HEK293 (cell line): ENCODE measurements around the gene FGF12.

ENCODE experiments used
- BCL6B ChIP-seq: fragments of 450-650 bp; formaldehyde crosslinking; IDR thresholded peaks from 2 replicates; pipeline ENCODE4 v1.5.1; 2017; ENCODE audit warnings: missing biosample characterization, missing genetic modification characterization
- GLI2 ChIP-seq: fragments of 450-650 bp; formaldehyde crosslinking; IDR thresholded peaks from 2 replicates; pipeline ENCODE4; 2017; ENCODE audit warnings: missing biosample characterization, missing genetic modification characterization, low read depth, borderline replicate concordance
- KLF16 ChIP-seq: fragments of 450-650 bp; formaldehyde crosslinking; IDR thresholded peaks from 2 replicates; pipeline ENCODE4 v1.5.1; 2017; ENCODE audit warnings: missing biosample characterization, missing genetic modification characterization
- KLF9 ChIP-seq: fragments of 450-650 bp; formaldehyde crosslinking; IDR thresholded peaks from 2 replicates; pipeline ENCODE4 v1.5.1; 2016; ENCODE audit warnings: missing biosample characterization, missing genetic modification characterization, low read depth
- MEIS1 ChIP-seq: sonication (generic); formaldehyde crosslinking; IDR thresholded peaks from 2 replicates; pipeline ENCODE4 v1.8.1; 2022; ENCODE audit warnings: missing genetic modification reagents, mild to moderate bottlenecking, borderline replicate concordance
- OSR2 ChIP-seq: fragments of 450-650 bp; formaldehyde crosslinking; IDR thresholded peaks from 2 replicates; pipeline ENCODE4 v1.5.1; 2016; ENCODE audit warnings: missing biosample characterization, missing genetic modification characterization
- OVOL3 ChIP-seq: fragments of 450-650 bp; formaldehyde crosslinking; IDR thresholded peaks from 2 replicates; pipeline ENCODE4 v1.5.1; 2016; ENCODE audit warnings: missing biosample characterization, missing genetic modification characterization
- PRDM1 ChIP-seq: fragments of 450-650 bp; formaldehyde crosslinking; IDR thresholded peaks from 2 replicates; pipeline ENCODE4; 2016; ENCODE audit warnings: missing biosample characterization, missing genetic modification characterization
- RBAK ChIP-seq: fragments of 450-650 bp; formaldehyde crosslinking; IDR thresholded peaks from 2 replicates; pipeline ENCODE4 v1.5.1; 2016; ENCODE audit warnings: missing biosample characterization, missing genetic modification characterization
- SP3 ChIP-seq: fragments of 450-650 bp; formaldehyde crosslinking; IDR thresholded peaks from 2 replicates; pipeline ENCODE4 v1.5.1; 2016; ENCODE audit warnings: missing biosample characterization, missing genetic modification characterization
- ZBTB26 ChIP-seq: fragments of 450-650 bp; formaldehyde crosslinking; optimal IDR thresholded peaks from 2 replicates; pipeline ENCODE3; 2016; ENCODE audit warnings: missing biosample characterization, mild to moderate bottlenecking, missing genetic modification characterization
- ZBTB44 ChIP-seq: fragments of 450-650 bp; IDR thresholded peaks from 2 replicates; pipeline ENCODE4 v1.5.1; 2018; ENCODE audit warnings: missing biosample characterization, mild to moderate bottlenecking, missing genetic modification characterization
- ZNF112 ChIP-seq: fragments of 450-650 bp; formaldehyde crosslinking; IDR thresholded peaks from 2 replicates; pipeline ENCODE4 v1.5.0; 2017; ENCODE audit warnings: missing biosample characterization, missing genetic modification characterization
- ZNF175 ChIP-seq: fragments of 450-650 bp; formaldehyde crosslinking; IDR thresholded peaks from 2 replicates; pipeline ENCODE4 v1.5.1; 2016; ENCODE audit warnings: missing biosample characterization, missing genetic modification characterization
- ZNF26 ChIP-seq: fragments of 450-650 bp; formaldehyde crosslinking; IDR thresholded peaks from 2 replicates; pipeline ENCODE4 v1.5.1; 2016; ENCODE audit warnings: missing biosample characterization, missing genetic modification characterization
- ZNF266 ChIP-seq: fragments of 450-650 bp; formaldehyde crosslinking; IDR thresholded peaks from 2 replicates; pipeline ENCODE4 v1.5.1; 2016; ENCODE audit warnings: missing biosample characterization, missing genetic modification characterization, low read depth
- ZNF302 ChIP-seq: fragments of 450-650 bp; formaldehyde crosslinking; IDR thresholded peaks from 2 replicates; pipeline ENCODE4 v1.5.1; 2016; ENCODE audit warnings: missing biosample characterization, missing genetic modification characterization, low read depth
- ZNF324 ChIP-seq: fragments of 450-650 bp; formaldehyde crosslinking; IDR thresholded peaks from 2 replicates; pipeline ENCODE4 v1.5.1; 2016; ENCODE audit warnings: missing biosample characterization, missing genetic modification characterization
- ZNF394 ChIP-seq: fragments of 450-650 bp; formaldehyde crosslinking; IDR thresholded peaks from 2 replicates; pipeline ENCODE4 v1.5.1; 2016; ENCODE audit warnings: missing biosample characterization, missing genetic modification characterization, mild to moderate bottlenecking, moderate library complexity, borderline replicate concordance
- ZNF510 ChIP-seq: fragments of 450-650 bp; formaldehyde crosslinking; IDR thresholded peaks from 2 replicates; pipeline ENCODE4 v1.5.1; 2018; ENCODE audit warnings: mild to moderate bottlenecking, missing genetic modification characterization, missing biosample characterization; ENCODE audit not compliant: insufficient replicate concordance
- ZNF514 ChIP-seq: fragments of 450-650 bp; formaldehyde crosslinking; IDR thresholded peaks from 2 replicates; pipeline ENCODE4 v1.5.1; 2016; ENCODE audit warnings: missing biosample characterization, missing genetic modification characterization
- ZNF518A ChIP-seq: fragments of 450-650 bp; formaldehyde crosslinking; conservative IDR thresholded peaks from 2 replicates; pipeline ENCODE4 v1.5.1; 2016; ENCODE audit warnings: low read depth, missing biosample characterization, missing genetic modification characterization
- ZNF558 ChIP-seq: fragments of 450-650 bp; formaldehyde crosslinking; IDR thresholded peaks from 2 replicates; pipeline ENCODE4 v1.5.1; 2016; ENCODE audit warnings: missing biosample characterization, missing genetic modification characterization
- ZNF664 ChIP-seq: fragments of 450-650 bp; formaldehyde crosslinking; IDR thresholded peaks from 2 replicates; pipeline ENCODE4 v1.5.1; 2016; ENCODE audit warnings: missing biosample characterization, missing genetic modification characterization
- ZNF692 ChIP-seq: fragments of 450-650 bp; formaldehyde crosslinking; IDR thresholded peaks from 2 replicates; pipeline ENCODE4 v1.5.1; 2016; ENCODE audit warnings: missing biosample characterization, missing genetic modification characterization
- ZNF701 ChIP-seq: fragments of 450-650 bp; formaldehyde crosslinking; IDR thresholded peaks from 2 replicates; pipeline ENCODE4 v1.5.1; 2016; ENCODE audit warnings: missing biosample characterization, missing genetic modification characterization
- ZNF843 ChIP-seq: fragments of 450-650 bp; formaldehyde crosslinking; IDR thresholded peaks from 2 replicates; pipeline ENCODE4 v1.5.1; 2016; ENCODE audit warnings: missing biosample characterization, missing genetic modification characterization
- ZSCAN16 ChIP-seq: fragments of 450-650 bp; formaldehyde crosslinking; IDR thresholded peaks from 2 replicates; pipeline ENCODE4 v1.5.1; 2016; ENCODE audit warnings: missing biosample characterization, missing genetic modification characterization
- ZSCAN30 ChIP-seq: fragments of 450-650 bp; IDR thresholded peaks from 2 replicates; pipeline ENCODE4 v1.5.1; 2018; ENCODE audit warnings: missing biosample characterization, mild to moderate bottlenecking, missing genetic modification characterization, moderate library complexity

FGF12 gene

GRCh38 chr3:192409201-192409837, 318.0 kb downstream of the FGF12 start (continued):
- TF ChIP-seq ZNF518A (tag by site-specific recombination), result no peak
- no peak for TF ChIP-seq KLF16
- TF ChIP-seq ZNF692 (tag by site-specific recombination), result 0 out of 2 replicates have a peak, but pooled peaks have one; percentile 16
- no peak for TF ChIP-seq ZNF394 (tag by site-specific recombination)
- TF ChIP-seq ZNF266 (tag by site-specific recombination), result no peak
- TF ChIP-seq ZBTB26, result peak; percentile 98
- no peak for TF ChIP-seq BCL6B (tag by site-specific recombination)
- TF ChIP-seq ZNF510 (tag by site-specific recombination), result no peak
- no peak for TF ChIP-seq MEIS1
- TF ChIP-seq SP3 (tag by site-specific recombination), result no peak
- TF ChIP-seq ZNF175, result no peak
- TF ChIP-seq ZNF514 (tag by site-specific recombination), result no peak
- TF ChIP-seq PRDM1 (tag by site-specific recombination), result no peak
- no peak for TF ChIP-seq ZNF324 (tag by site-specific recombination)
- TF ChIP-seq OVOL3 (tag by site-specific recombination), result no peak
- no peak for TF ChIP-seq ZNF112 (tag by site-specific recombination)
- TF ChIP-seq OSR2 (tag by site-specific recombination), result no peak
- peak; percentile 70; the same call in 1 of the 2 replicates for TF ChIP-seq ZSCAN30 (tag by site-specific recombination)
- TF ChIP-seq ZNF26 (tag by site-specific recombination), result no peak
- no peak for TF ChIP-seq ZNF664
- no peak for TF ChIP-seq ZNF302
- TF ChIP-seq ZNF843 (tag by site-specific recombination), result no peak
- TF ChIP-seq GLI2 (tag by site-specific recombination), result no peak
- TF ChIP-seq RBAK, result no peak
- 0 out of 2 replicates have a peak, but pooled peaks have one; percentile 17 for TF ChIP-seq ZNF558
- TF ChIP-seq ZSCAN16 (tag by site-specific recombination), result no peak
- no peak for TF ChIP-seq ZBTB44 (tag by site-specific recombination)
- no peak for TF ChIP-seq ZNF701
- TF ChIP-seq KLF9 (tag by site-specific recombination), result no peak
